SK-N-SH treated with all-trans-retinoic acid at 6 μM for 48 hours (cell line): ENCODE measurements around the gene CDKN2AIP.

ENCODE experiments used
- ATAC-seq: fragments of 200-7000 bp; cut with Tn5 transposase; 3 replicates; pipeline ENCODE4 v1.9.1; 2020; ENCODE audit warnings: mild to moderate bottlenecking, moderate library complexity
- BACH2 ChIP-seq: fragments of 250-450 bp; sonication (Bioruptor Pico); IDR thresholded peaks from 2 replicates; pipeline ENCODE4 v1.9.0; 2021; ENCODE audit warnings: mild to moderate bottlenecking, borderline replicate concordance
- CSDC2 ChIP-seq: fragments of 250-450 bp; sonication (Bioruptor Pico); IDR thresholded peaks from 2 replicates; pipeline ENCODE4 v1.5.0; 2020; ENCODE audit warnings: mild to moderate bottlenecking, moderate library complexity
- CSRNP3 ChIP-seq: fragments of 250-450 bp; sonication (Bioruptor Pico); IDR thresholded peaks from 2 replicates; pipeline ENCODE4 v1.5.1; 2021; ENCODE audit warnings: mild to moderate bottlenecking, moderate library complexity
- ESRRG ChIP-seq: fragments of 250-450 bp; sonication (Bioruptor Pico); IDR thresholded peaks from 2 replicates; pipeline ENCODE4 v1.6.1; 2021; ENCODE audit warnings: mild to moderate bottlenecking
- GLIS3 ChIP-seq: fragments of 250-450 bp; sonication (Bioruptor Pico); IDR thresholded peaks from 2 replicates; pipeline ENCODE4 v1.5.0; 2020; ENCODE audit warnings: mild to moderate bottlenecking, moderate library complexity
- ISL1 ChIP-seq: fragments of 250-450 bp; sonication (Bioruptor Pico); IDR thresholded peaks from 2 replicates; pipeline ENCODE4 v2.1.2; 2022; ENCODE audit warnings: mild to moderate bottlenecking, moderate library complexity
- OSR1 ChIP-seq: fragments of 250-450 bp; sonication (Bioruptor Pico); IDR thresholded peaks from 2 replicates; pipeline ENCODE4 v1.8.0; 2022; ENCODE audit warnings: moderate library complexity, mild to moderate bottlenecking, inconsistent platforms
- POU6F1 ChIP-seq: fragments of 250-450 bp; sonication (Bioruptor Pico); IDR thresholded peaks from 2 replicates; pipeline ENCODE4 v1.8.0; 2021; ENCODE audit warnings: low read depth, mild to moderate bottlenecking, moderate library complexity, borderline replicate concordance
- PPARA ChIP-seq: fragments of 250-450 bp; sonication (Bioruptor Pico); IDR thresholded peaks from 2 replicates; pipeline ENCODE4 v1.5.0; 2020; ENCODE audit warnings: mild to moderate bottlenecking, borderline replicate concordance
- RARB ChIP-seq: fragments of 250-450 bp; sonication (Bioruptor Pico); IDR thresholded peaks from 2 replicates; pipeline ENCODE4 v1.8.0; 2021; ENCODE audit warnings: mild to moderate bottlenecking, moderate library complexity
- TOX ChIP-seq: fragments of 250-450 bp; sonication (Bioruptor Pico); IDR thresholded peaks from 2 replicates; pipeline ENCODE4 v1.8.0; 2021; ENCODE audit warnings: mild to moderate bottlenecking, moderate library complexity, borderline replicate concordance
- TSHZ2 ChIP-seq: fragments of 250-450 bp; sonication (Bioruptor Pico); IDR thresholded peaks from 2 replicates; pipeline ENCODE4 v1.5.0; 2020; ENCODE audit warnings: mild to moderate bottlenecking, moderate library complexity
- ZC3H10 ChIP-seq: fragments of 250-450 bp; sonication (Bioruptor Pico); IDR thresholded peaks from 2 replicates; pipeline ENCODE4 v1.5.1; 2021; ENCODE audit warnings: mild to moderate bottlenecking, moderate library complexity
- ZFP3 ChIP-seq: fragments of 250-450 bp; sonication (Bioruptor Pico); IDR thresholded peaks from 2 replicates; pipeline ENCODE4 v1.5.0; 2020; ENCODE audit warnings: mild to moderate bottlenecking, moderate library complexity
- ZFP30 ChIP-seq: fragments of 450-650 bp; formaldehyde crosslinking; IDR thresholded peaks from 2 replicates; pipeline ENCODE4 v1.5.0; 2022; ENCODE audit warnings: mild to moderate bottlenecking, moderate library complexity
- ZNF565 ChIP-seq: fragments of 450-650 bp; formaldehyde crosslinking; conservative IDR thresholded peaks from 2 replicates; pipeline ENCODE4 v1.5.0; 2020; ENCODE audit warnings: low read depth, mild to moderate bottlenecking, moderate library complexity
- ZNF70 ChIP-seq: fragments of 450-650 bp; formaldehyde crosslinking; IDR thresholded peaks from 2 replicates; pipeline ENCODE4 v1.5.0; 2020; ENCODE audit warnings: mild to moderate bottlenecking, moderate library complexity
- ZNF8 ChIP-seq: fragments of 450-650 bp; formaldehyde crosslinking; IDR thresholded peaks from 2 replicates; pipeline ENCODE4 v1.5.0; 2020; ENCODE audit warnings: mild to moderate bottlenecking, moderate library complexity
- TF ChIP-seq, protein P1 (sequence below): fragments of 250-450 bp; sonication (Bioruptor Pico); IDR thresholded peaks from 2 replicates; pipeline ENCODE4 v1.8.0; 2020; ENCODE audit warnings: mild to moderate bottlenecking, moderate library complexity, borderline replicate concordance
- TF ChIP-seq, protein P2 (sequence below): fragments of 250-450 bp; sonication (Bioruptor Pico); IDR thresholded peaks from 2 replicates; pipeline ENCODE4 v1.5.1; 2020; ENCODE audit warnings: low read depth, mild to moderate bottlenecking, moderate library complexity

Gene CDKN2AIP

GRCh38 chr4:183434666-183435190 lies 9.7 kb upstream of the CDKN2AIP start:
- ATAC-seq = no peak
- no peak for TF ChIP-seq ISL1
- no peak for TF ChIP-seq GLIS3 (CRISPR knock-in tag)
- TF ChIP-seq, protein P1, sequence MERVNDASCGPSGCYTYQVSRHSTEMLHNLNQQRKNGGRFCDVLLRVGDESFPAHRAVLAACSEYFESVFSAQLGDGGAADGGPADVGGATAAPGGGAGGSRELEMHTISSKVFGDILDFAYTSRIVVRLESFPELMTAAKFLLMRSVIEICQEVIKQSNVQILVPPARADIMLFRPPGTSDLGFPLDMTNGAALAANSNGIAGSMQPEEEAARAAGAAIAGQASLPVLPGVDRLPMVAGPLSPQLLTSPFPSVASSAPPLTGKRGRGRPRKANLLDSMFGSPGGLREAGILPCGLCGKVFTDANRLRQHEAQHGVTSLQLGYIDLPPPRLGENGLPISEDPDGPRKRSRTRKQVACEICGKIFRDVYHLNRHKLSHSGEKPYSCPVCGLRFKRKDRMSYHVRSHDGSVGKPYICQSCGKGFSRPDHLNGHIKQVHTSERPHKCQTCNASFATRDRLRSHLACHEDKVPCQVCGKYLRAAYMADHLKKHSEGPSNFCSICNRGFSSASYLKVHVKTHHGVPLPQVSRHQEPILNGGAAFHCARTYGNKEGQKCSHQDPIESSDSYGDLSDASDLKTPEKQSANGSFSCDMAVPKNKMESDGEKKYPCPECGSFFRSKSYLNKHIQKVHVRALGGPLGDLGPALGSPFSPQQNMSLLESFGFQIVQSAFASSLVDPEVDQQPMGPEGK = no peak
- TF ChIP-seq POU6F1 (CRISPR knock-in tag) = no peak
- TF ChIP-seq ZNF8 (CRISPR knock-in tag) = no peak
- no peak for TF ChIP-seq OSR1 (CRISPR knock-in tag)
- no peak for TF ChIP-seq ZFP30 (CRISPR knock-in tag)
- TF ChIP-seq BACH2 = no peak
- no peak for TF ChIP-seq ZNF565 (CRISPR knock-in tag)
- TF ChIP-seq ZC3H10 (CRISPR knock-in tag) = no peak
- TF ChIP-seq, protein P2, sequence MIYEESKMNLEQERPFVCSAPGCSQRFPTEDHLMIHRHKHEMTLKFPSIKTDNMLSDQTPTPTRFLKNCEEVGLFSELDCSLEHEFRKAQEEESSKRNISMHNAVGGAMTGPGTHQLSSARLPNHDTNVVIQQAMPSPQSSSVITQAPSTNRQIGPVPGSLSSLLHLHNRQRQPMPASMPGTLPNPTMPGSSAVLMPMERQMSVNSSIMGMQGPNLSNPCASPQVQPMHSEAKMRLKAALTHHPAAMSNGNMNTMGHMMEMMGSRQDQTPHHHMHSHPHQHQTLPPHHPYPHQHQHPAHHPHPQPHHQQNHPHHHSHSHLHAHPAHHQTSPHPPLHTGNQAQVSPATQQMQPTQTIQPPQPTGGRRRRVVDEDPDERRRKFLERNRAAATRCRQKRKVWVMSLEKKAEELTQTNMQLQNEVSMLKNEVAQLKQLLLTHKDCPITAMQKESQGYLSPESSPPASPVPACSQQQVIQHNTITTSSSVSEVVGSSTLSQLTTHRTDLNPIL (CRISPR knock-in tag) = no peak
- TF ChIP-seq ESRRG (CRISPR knock-in tag) = no peak
- TF ChIP-seq ZFP3 = no peak
- no peak for TF ChIP-seq CSDC2
- TF ChIP-seq, all 23 proteins: peak for 0

GRCh38 chr4:183435803-183436202 lies 8.6 kb upstream of the CDKN2AIP start:
- ATAC-seq = no peak
- TF ChIP-seq ISL1 = no peak
- no peak for TF ChIP-seq OSR1 (CRISPR knock-in tag)
- TF ChIP-seq ZC3H10 (CRISPR knock-in tag) = no peak
- TF ChIP-seq TSHZ2 (CRISPR knock-in tag) = no peak
- TF ChIP-seq ZFP3 = no peak
- TF ChIP-seq BACH2 = no peak
- TF ChIP-seq PPARA (CRISPR knock-in tag) = no peak
- TF ChIP-seq, all 23 proteins: peak for 0

DNA sequence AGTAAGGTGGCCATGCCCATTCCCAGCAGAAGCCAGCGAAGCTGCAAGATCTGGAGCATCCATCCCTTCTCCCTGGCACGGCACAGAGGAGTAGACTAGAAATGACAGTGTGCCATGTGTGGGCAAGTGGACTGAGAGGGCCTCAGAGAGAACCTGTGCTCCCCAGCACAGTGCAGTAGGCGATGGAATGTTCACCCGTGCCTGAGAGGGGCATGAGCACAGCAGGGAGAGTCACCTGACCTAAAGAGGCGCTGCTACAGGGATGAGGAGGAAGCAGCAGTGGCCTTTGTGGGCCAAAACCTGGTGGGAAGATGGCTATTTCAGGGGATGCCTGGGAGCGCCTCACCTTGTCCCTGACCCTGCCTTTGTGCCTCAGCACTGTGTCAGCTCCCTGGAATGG lies 8.0 kb upstream of the CDKN2AIP start:
- no peak for ATAC-seq
- no peak for TF ChIP-seq CSDC2
- no peak for TF ChIP-seq ZC3H10 (CRISPR knock-in tag)
- TF ChIP-seq TOX (CRISPR knock-in tag) = no peak
- no peak for TF ChIP-seq ISL1
- TF ChIP-seq, protein P2 (CRISPR knock-in tag) = no peak
- TF ChIP-seq CSRNP3 = no peak
- TF ChIP-seq PPARA (CRISPR knock-in tag) = no peak
- TF ChIP-seq ZFP3 = no peak
- TF ChIP-seq ZNF70 (CRISPR knock-in tag) = no peak
- no peak for TF ChIP-seq RARB (CRISPR knock-in tag)
- TF ChIP-seq POU6F1 (CRISPR knock-in tag) = no peak
- TF ChIP-seq, all 23 proteins: peak for 0
